K562 (cell line): ENCODE data around the gene VIPR2. TPM values are rescaled to one million over a fixed set of nuclear protein-coding genes. Genes with fewer than 3 reads are reported as not detected.

Experiments used
- CSDE1 ChIP-seq, 2 experiments: fragments of 450-650 bp; IDR thresholded peaks; 2 replicates each; pipeline ENCODE4 v1.6.1; 2016; ENCODE audit warnings: mild to moderate bottlenecking in 1 of 2
- FOXJ3 ChIP-seq: sonication (generic); formaldehyde crosslinking; IDR thresholded peaks from 2 replicates; pipeline ENCODE4 v1.4.0; 2020; ENCODE audit warnings: mild to moderate bottlenecking, missing genetic modification reagents
- KLF10 ChIP-seq: fragments of 250-450 bp; sonication (Bioruptor Pico); IDR thresholded peaks from 2 replicates; pipeline ENCODE4 v1.6.1; 2021; ENCODE audit warnings: matching md5 sums
- MCM2 ChIP-seq: fragments of 450-650 bp; IDR thresholded peaks from 2 replicates; pipeline ENCODE4 v1.6.1; 2017; ENCODE audit warnings: low read depth, mild to moderate bottlenecking
- NR0B1 ChIP-seq: fragments of 450-650 bp; IDR thresholded peaks from one replicate; pipeline ENCODE4 v1.6.1; 2018; ENCODE audit warnings: mild to moderate bottlenecking, moderate library complexity; ENCODE audit not compliant: partially characterized antibody
- NRF1 ChIP-seq, 2 experiments: fragments of 450-650 bp; IDR thresholded peaks in 1 of 2; conservative IDR thresholded peaks in 1 of 2; 2 replicates each; pipeline ENCODE4 v1.6.1; 2014; ENCODE audit warnings: mild to moderate bottlenecking in 2 of 2
- SAP30 ChIP-seq: fragments of 200-600 bp; sonication (generic); IDR thresholded peaks from 2 replicates; pipeline ENCODE4 v1.6.1; 2012; ENCODE audit warnings: borderline replicate concordance, low read depth, mild to moderate bottlenecking, moderate library complexity, low read length, control low read depth, inconsistent platforms; ENCODE audit not compliant: insufficient read depth, poor library complexity, severe bottlenecking
- ZNF431 ChIP-seq: sonication (generic); formaldehyde crosslinking; IDR thresholded peaks from 2 replicates; pipeline ENCODE4 v1.8.0; 2022; ENCODE audit warnings: mild to moderate bottlenecking, missing genetic modification reagents
- ZNF79 ChIP-seq: fragments of 250-450 bp; sonication (Bioruptor Pico); IDR thresholded peaks from 2 replicates; pipeline ENCODE4 v1.4.0; 2020; ENCODE audit warnings: low read depth, mild to moderate bottlenecking, moderate library complexity
- polyA plus RNA-seq, 8 experiments: library from polyadenylated mRNA; depleted of rRNA in 4 of 8; stranded (reverse) in 5 of 8; unstranded in 3 of 8; fragments of >200 nt; fragmentation: Nextera tagmentation in 2 of 8; fragmentation: Illumina TruSeq in 1 of 8; extraction: Ambion mirVana in 2 of 8; extraction: Trizol in 1 of 8; gene quantifications; 2 replicates each; pipeline versions ENCODE4 v1.2.1 to v1.2.3, GENCODE V29; 2011 to 2014; ENCODE audit warnings: inconsistent platforms in 1 of 8, missing spikeins in 1 of 8
- total RNA-seq, 7 experiments: library from RNA; depleted of rRNA in 6 of 7; stranded (reverse); fragments of >200 nt in 6 of 7; fragmentation: Illumina TruSeq in 2 of 7; extraction: Trizol in 2 of 7; gene quantifications; 2 replicates each; pipeline versions ENCODE4 v1.2.1 to v1.2.3, GENCODE V29; 2011 to 2021; ENCODE audit warnings: low replicate concordance in 1 of 7
- TF ChIP-seq, protein P1 (sequence below): fragments of 250-450 bp; sonication (Bioruptor Pico); IDR thresholded peaks from 2 replicates; pipeline ENCODE4 v1.9.0; 2021; ENCODE audit warnings: mild to moderate bottlenecking, inconsistent platforms
- TF ChIP-seq, protein P2 (sequence below), 2 experiments: fragments of 450-650 bp in 1 of 2; IDR thresholded peaks; 2 replicates each; pipeline ENCODE4 v1.6.1; 2011 to 2017; ENCODE audit warnings: low read depth in 2 of 2, antibody characterized with exemption in 1 of 2, borderline replicate concordance in 1 of 2, low read length in 1 of 2, mild to moderate bottlenecking in 1 of 2, mixed read lengths in 1 of 2; ENCODE audit not compliant: control insufficient read depth in 1 of 2
- TF ChIP-seq, protein P3 (sequence below), 3 experiments: fragments of 200-800 bp in 1 of 3; fragments of 250-450 bp in 1 of 3; fragments of 450-650 bp in 1 of 3; sonication (Bioruptor Pico) in 1 of 3; sonication (Bioruptor generic) in 1 of 3; formaldehyde crosslinking in 1 of 3; IDR thresholded peaks; 2 replicates each; pipeline versions ENCODE4 v1.6.1 to v1.8.0; 2016 to 2022; ENCODE audit warnings: mild to moderate bottlenecking in 2 of 3, missing genetic modification characterization in 2 of 3, missing compliant biosample characterization in 1 of 3, moderate library complexity in 1 of 3

The VIPR2 gene
- total and polyA plus RNA-seq, 9 of the 15 experiments (the other 6 are each of a cell fraction or from before 2014, with no cell fraction given), result 0.04 TPM; not detected in 8

- TF ChIP-seq, protein P1, sequence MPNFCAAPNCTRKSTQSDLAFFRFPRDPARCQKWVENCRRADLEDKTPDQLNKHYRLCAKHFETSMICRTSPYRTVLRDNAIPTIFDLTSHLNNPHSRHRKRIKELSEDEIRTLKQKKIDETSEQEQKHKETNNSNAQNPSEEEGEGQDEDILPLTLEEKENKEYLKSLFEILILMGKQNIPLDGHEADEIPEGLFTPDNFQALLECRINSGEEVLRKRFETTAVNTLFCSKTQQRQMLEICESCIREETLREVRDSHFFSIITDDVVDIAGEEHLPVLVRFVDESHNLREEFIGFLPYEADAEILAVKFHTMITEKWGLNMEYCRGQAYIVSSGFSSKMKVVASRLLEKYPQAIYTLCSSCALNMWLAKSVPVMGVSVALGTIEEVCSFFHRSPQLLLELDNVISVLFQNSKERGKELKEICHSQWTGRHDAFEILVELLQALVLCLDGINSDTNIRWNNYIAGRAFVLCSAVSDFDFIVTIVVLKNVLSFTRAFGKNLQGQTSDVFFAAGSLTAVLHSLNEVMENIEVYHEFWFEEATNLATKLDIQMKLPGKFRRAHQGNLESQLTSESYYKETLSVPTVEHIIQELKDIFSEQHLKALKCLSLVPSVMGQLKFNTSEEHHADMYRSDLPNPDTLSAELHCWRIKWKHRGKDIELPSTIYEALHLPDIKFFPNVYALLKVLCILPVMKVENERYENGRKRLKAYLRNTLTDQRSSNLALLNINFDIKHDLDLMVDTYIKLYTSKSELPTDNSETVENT, result no peak
- no peak for TF ChIP-seq ZNF431 (CRISPR knock-in tag)
- no peak for TF ChIP-seq KLF10 (CRISPR knock-in tag)
- no peak for TF ChIP-seq ZNF79
- no peak for TF ChIP-seq SAP30
- TF ChIP-seq, protein P2, sequence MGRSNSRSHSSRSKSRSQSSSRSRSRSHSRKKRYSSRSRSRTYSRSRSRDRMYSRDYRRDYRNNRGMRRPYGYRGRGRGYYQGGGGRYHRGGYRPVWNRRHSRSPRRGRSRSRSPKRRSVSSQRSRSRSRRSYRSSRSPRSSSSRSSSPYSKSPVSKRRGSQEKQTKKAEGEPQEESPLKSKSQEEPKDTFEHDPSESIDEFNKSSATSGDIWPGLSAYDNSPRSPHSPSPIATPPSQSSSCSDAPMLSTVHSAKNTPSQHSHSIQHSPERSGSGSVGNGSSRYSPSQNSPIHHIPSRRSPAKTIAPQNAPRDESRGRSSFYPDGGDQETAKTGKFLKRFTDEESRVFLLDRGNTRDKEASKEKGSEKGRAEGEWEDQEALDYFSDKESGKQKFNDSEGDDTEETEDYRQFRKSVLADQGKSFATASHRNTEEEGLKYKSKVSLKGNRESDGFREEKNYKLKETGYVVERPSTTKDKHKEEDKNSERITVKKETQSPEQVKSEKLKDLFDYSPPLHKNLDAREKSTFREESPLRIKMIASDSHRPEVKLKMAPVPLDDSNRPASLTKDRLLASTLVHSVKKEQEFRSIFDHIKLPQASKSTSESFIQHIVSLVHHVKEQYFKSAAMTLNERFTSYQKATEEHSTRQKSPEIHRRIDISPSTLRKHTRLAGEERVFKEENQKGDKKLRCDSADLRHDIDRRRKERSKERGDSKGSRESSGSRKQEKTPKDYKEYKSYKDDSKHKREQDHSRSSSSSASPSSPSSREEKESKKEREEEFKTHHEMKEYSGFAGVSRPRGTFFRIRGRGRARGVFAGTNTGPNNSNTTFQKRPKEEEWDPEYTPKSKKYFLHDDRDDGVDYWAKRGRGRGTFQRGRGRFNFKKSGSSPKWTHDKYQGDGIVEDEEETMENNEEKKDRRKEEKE (IDR thresholded peaks at IDR 0.05; ENCODE audit: borderline replicate concordance in 1 of 2, control insufficient read depth in 1 of 2, low read depth in 2 of 2, low read length in 1 of 2), result no peak
- TF ChIP-seq, protein P3, sequence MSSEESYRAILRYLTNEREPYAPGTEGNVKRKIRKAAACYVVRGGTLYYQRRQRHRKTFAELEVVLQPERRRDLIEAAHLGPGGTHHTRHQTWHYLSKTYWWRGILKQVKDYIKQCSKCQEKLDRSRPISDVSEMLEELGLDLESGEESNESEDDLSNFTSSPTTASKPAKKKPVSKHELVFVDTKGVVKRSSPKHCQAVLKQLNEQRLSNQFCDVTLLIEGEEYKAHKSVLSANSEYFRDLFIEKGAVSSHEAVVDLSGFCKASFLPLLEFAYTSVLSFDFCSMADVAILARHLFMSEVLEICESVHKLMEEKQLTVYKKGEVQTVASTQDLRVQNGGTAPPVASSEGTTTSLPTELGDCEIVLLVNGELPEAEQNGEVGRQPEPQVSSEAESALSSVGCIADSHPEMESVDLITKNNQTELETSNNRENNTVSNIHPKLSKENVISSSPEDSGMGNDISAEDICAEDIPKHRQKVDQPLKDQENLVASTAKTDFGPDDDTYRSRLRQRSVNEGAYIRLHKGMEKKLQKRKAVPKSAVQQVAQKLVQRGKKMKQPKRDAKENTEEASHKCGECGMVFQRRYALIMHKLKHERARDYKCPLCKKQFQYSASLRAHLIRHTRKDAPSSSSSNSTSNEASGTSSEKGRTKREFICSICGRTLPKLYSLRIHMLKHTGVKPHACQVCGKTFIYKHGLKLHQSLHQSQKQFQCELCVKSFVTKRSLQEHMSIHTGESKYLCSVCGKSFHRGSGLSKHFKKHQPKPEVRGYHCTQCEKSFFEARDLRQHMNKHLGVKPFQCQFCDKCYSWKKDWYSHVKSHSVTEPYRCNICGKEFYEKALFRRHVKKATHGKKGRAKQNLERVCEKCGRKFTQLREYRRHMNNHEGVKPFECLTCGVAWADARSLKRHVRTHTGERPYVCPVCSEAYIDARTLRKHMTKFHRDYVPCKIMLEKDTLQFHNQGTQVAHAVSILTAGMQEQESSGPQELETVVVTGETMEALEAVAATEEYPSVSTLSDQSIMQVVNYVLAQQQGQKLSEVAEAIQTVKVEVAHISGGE (CRISPR knock-in tag; IDR thresholded peaks at IDR 0.05), result 0 out of 6 replicates have a peak, but pooled peaks of 1 of the 3 experiments have one; percentile 38
- TF ChIP-seq NR0B1, result no peak
- TF ChIP-seq CSDE1 (IDR thresholded peaks at IDR 0.05), result no peak
- TF ChIP-seq NRF1 (conservative IDR thresholded peaks at IDR 0.05 in 1 of 2, IDR thresholded peaks at IDR 0.05 in 1 of 2), result peak in 1 of 2 experiments; percentile 16; a peak in 1 of 4 replicates
- TF ChIP-seq FOXJ3 (CRISPR knock-in tag), result 0 out of 2 replicates have a peak, but pooled peaks have one; percentile 39
- no peak for TF ChIP-seq MCM2
Measured at GRCh38 chr7:159015454-159016410, 128.9 kb downstream of the VIPR2 start (continued).
